K562 (cell line): ENCODE results near the gene TRPM4. TPM values are rescaled to one million over a fixed set of nuclear protein-coding genes. Genes with fewer than 3 reads are reported as not detected.
A peak's percentile ranks its signal among the peaks of the same experiment; 100 is the strongest.

Experiments used
- ARID3A ChIP-seq: IDR thresholded peaks from 2 replicates; pipeline ENCODE4 v1.6.1; 2012; ENCODE audit warnings: low read depth, low read length, improper control_type of control experiment, borderline replicate concordance
- ATF3 ChIP-seq, 2 experiments: fragments of 450-650 bp in 1 of 2; sonication (generic) in 1 of 2; formaldehyde crosslinking in 1 of 2; IDR thresholded peaks in 1 of 2; conservative IDR thresholded peaks in 1 of 2; 2 replicates each; pipeline versions ENCODE4 v1.6.1 to v1.8.1; 2016 to 2023; ENCODE audit warnings: mild to moderate bottlenecking in 2 of 2, moderate library complexity in 2 of 2, inconsistent platforms in 1 of 2, missing genetic modification reagents in 1 of 2
- CSDE1 ChIP-seq, 2 experiments: fragments of 450-650 bp; IDR thresholded peaks; 2 replicates each; pipeline ENCODE4 v1.6.1; 2016; ENCODE audit warnings: mild to moderate bottlenecking in 1 of 2
- ESRRA ChIP-seq: fragments of 450-650 bp; IDR thresholded peaks from 2 replicates; pipeline ENCODE4 v1.6.1; 2014; ENCODE audit warnings: low read depth, mild to moderate bottlenecking, moderate library complexity, borderline replicate concordance
- GATA2 ChIP-seq: sonication (generic); formaldehyde crosslinking; IDR thresholded peaks from 2 replicates; pipeline ENCODE4 v1.4.0; 2020; ENCODE audit warnings: mild to moderate bottlenecking, missing genetic modification reagents
- HNRNPLL ChIP-seq: fragments of 200-400 bp; formaldehyde crosslinking; IDR thresholded peaks from 2 replicates; pipeline ENCODE4 v1.6.1; 2017; ENCODE audit warnings: low read length, low read depth, mild to moderate bottlenecking; ENCODE audit not compliant: poor library complexity, severe bottlenecking
- KLF10 ChIP-seq: fragments of 250-450 bp; sonication (Bioruptor Pico); IDR thresholded peaks from 2 replicates; pipeline ENCODE4 v1.6.1; 2021; ENCODE audit warnings: matching md5 sums
- MAX ChIP-seq: sonication (generic); formaldehyde crosslinking; IDR thresholded peaks from 2 replicates; pipeline ENCODE4 v1.9.0; 2022; ENCODE audit warnings: mild to moderate bottlenecking, missing genetic modification reagents
- MTA2 ChIP-seq: fragments of 450-650 bp; IDR thresholded peaks from 2 replicates; pipeline ENCODE4 v1.6.1; 2016; ENCODE audit warnings: low read depth
- MYC ChIP-seq, 2 experiments: fragments of 250-450 bp in 1 of 2; sonication (Bioruptor Pico) in 1 of 2; IDR thresholded peaks; 2 replicates each; pipeline versions ENCODE4 v1.5.1 to v1.6.1; 2012 to 2021; ENCODE audit warnings: low read depth in 2 of 2, borderline replicate concordance in 1 of 2, improper control_type of control experiment in 1 of 2, low read length in 1 of 2, mild to moderate bottlenecking in 1 of 2, moderate library complexity in 1 of 2
- NFE2L1 ChIP-seq: fragments of 450-650 bp; IDR thresholded peaks from 2 replicates; pipeline ENCODE4 v1.6.1; 2016; ENCODE audit warnings: missing genetic modification characterization, low read depth, mild to moderate bottlenecking, missing compliant biosample characterization, moderate library complexity, borderline replicate concordance
- NR2C2 ChIP-seq, 2 experiments: fragments of 200-800 bp in 1 of 2; sonication (Bioruptor generic) in 1 of 2; sonication (generic) in 1 of 2; formaldehyde crosslinking in 1 of 2; IDR thresholded peaks; 2 replicates each; pipeline versions ENCODE4 v1.6.1 to v1.8.0; 2016 to 2022; ENCODE audit warnings: mild to moderate bottlenecking in 1 of 2, missing compliant biosample characterization in 1 of 2, missing genetic modification characterization in 1 of 2, missing genetic modification reagents in 1 of 2
- NRF1 ChIP-seq, 2 experiments: fragments of 450-650 bp; IDR thresholded peaks in 1 of 2; conservative IDR thresholded peaks in 1 of 2; 2 replicates each; pipeline ENCODE4 v1.6.1; 2014; ENCODE audit warnings: mild to moderate bottlenecking in 2 of 2
- PKNOX1 ChIP-seq: fragments of 450-650 bp; IDR thresholded peaks from 2 replicates; pipeline ENCODE4 v1.6.1; 2016
- POLR2G ChIP-seq: fragments of 200-400 bp; formaldehyde crosslinking; IDR thresholded peaks from 2 replicates; pipeline ENCODE4 v1.6.1; 2017; ENCODE audit warnings: low read depth, mild to moderate bottlenecking, antibody characterized with exemption, low read length, moderate library complexity
- TBP ChIP-seq: optimal IDR thresholded peaks from 2 replicates; pipeline ENCODE3; 2011; ENCODE audit warnings: low read depth, low read length, improper control_type of control experiment
- TRIM24 ChIP-seq, 2 experiments: fragments of 450-650 bp; IDR thresholded peaks; 2 replicates each; pipeline ENCODE4 v1.6.1; 2016
- ZBTB9 ChIP-seq: fragments of 450-650 bp; formaldehyde crosslinking; IDR thresholded peaks from 2 replicates; pipeline ENCODE4 v1.4.0; 2020; ENCODE audit warnings: mild to moderate bottlenecking, moderate library complexity
- ZNF57 ChIP-seq: fragments of 450-650 bp; formaldehyde crosslinking; IDR thresholded peaks from 2 replicates; pipeline ENCODE4 v1.4.0; 2020; ENCODE audit warnings: mild to moderate bottlenecking, moderate library complexity
- ZZZ3 ChIP-seq: fragments of 450-650 bp; IDR thresholded peaks from 2 replicates; pipeline ENCODE4 v1.6.1; 2016; ENCODE audit warnings: antibody characterized with exemption, mild to moderate bottlenecking, moderate library complexity
- polyA plus RNA-seq, 8 experiments: library from polyadenylated mRNA; depleted of rRNA in 4 of 8; stranded (reverse) in 5 of 8; unstranded in 3 of 8; fragments of >200 nt; fragmentation: Nextera tagmentation in 2 of 8; fragmentation: Illumina TruSeq in 1 of 8; extraction: Ambion mirVana in 2 of 8; extraction: Trizol in 1 of 8; gene quantifications; 2 replicates each; pipeline versions ENCODE4 v1.2.1 to v1.2.3, GENCODE V29; 2011 to 2014; ENCODE audit warnings: inconsistent platforms in 1 of 8, missing spikeins in 1 of 8
- total RNA-seq, 7 experiments: library from RNA; depleted of rRNA in 6 of 7; stranded (reverse); fragments of >200 nt in 6 of 7; fragmentation: Illumina TruSeq in 2 of 7; extraction: Trizol in 2 of 7; gene quantifications; 2 replicates each; pipeline versions ENCODE4 v1.2.1 to v1.2.3, GENCODE V29; 2011 to 2021; ENCODE audit warnings: low replicate concordance in 1 of 7

Gene TRPM4
- total and polyA plus RNA-seq, 9 of the 15 experiments (the other 6 are each of a cell fraction or from before 2014, with no cell fraction given) = 6.5 to 45.4 (median 15.2) TPM

- peak; percentile 59 for TF ChIP-seq PKNOX1
- TF ChIP-seq ZZZ3 = no peak
- TF ChIP-seq MAX = no peak; the same call in none of the 2 replicates
- peak; percentile 98 for TF ChIP-seq ESRRA
- TF ChIP-seq CSDE1 (IDR thresholded peaks at IDR 0.05) = no peak
- TF ChIP-seq ZBTB9 (CRISPR knock-in tag) = no peak
- TF ChIP-seq TRIM24 (IDR thresholded peaks at IDR 0.05) = 0 out of 4 replicates have a peak, but pooled peaks of 1 of the 2 experiments have one; percentile 35
- TF ChIP-seq ATF3 (IDR thresholded peaks at IDR 0.05) = 0 out of 2 replicates have a peak, but pooled peaks have one; percentile 30
- TF ChIP-seq ATF3 (CRISPR knock-in tag; conservative IDR thresholded peaks at IDR 0.05) = no peak
- peak; percentile 64 to 69 for TF ChIP-seq NRF1 (conservative IDR thresholded peaks at IDR 0.05 in 1 of 2, IDR thresholded peaks at IDR 0.05 in 1 of 2)
- no peak for TF ChIP-seq GATA2 (CRISPR knock-in tag)
- TF ChIP-seq MYC (IDR thresholded peaks at IDR 0.05; ENCODE audit: low read depth, low read length) = 0 out of 2 replicates have a peak, but pooled peaks have one; percentile 13
- no peak for TF ChIP-seq MYC (CRISPR knock-in tag; IDR thresholded peaks at IDR 0.05; ENCODE audit: borderline replicate concordance, low read depth)
- TF ChIP-seq HNRNPLL = peak; percentile 77
- no peak for TF ChIP-seq ZNF57 (CRISPR knock-in tag)
- TF ChIP-seq POLR2G = peak; percentile 63
- peak; percentile 27 for TF ChIP-seq TBP
- TF ChIP-seq NR2C2 (CRISPR knock-in tag; IDR thresholded peaks at IDR 0.05) = peak; percentile 97
- peak; percentile 99 for TF ChIP-seq NR2C2 (tag; IDR thresholded peaks at IDR 0.05)
- no peak for TF ChIP-seq NFE2L1 (tag)
- TF ChIP-seq ARID3A = no peak
- peak; percentile 79 for TF ChIP-seq MTA2
- no peak for TF ChIP-seq KLF10
These were observed 52.7 kb downstream of the TRPM4 start (continued) for GRCh38 chr19:49210108-49210900.
